ENCODE measurements around the gene METTL21C.

The METTL21C gene

GRCh38 chr13:102700088-102701031 is 5.5 kb upstream of the METTL21C start:
- H3K4me3 ChIP-seq (ENCODE audit: insufficient read depth, low read length, poor library complexity, severe bottlenecking), result no peak overlapping the region

GRCh38 chr13:102699504-102699903 is 4.7 kb upstream of the METTL21C start:
- no peak overlapping the region for H3K4me3 ChIP-seq (ENCODE audit: insufficient read depth, low read length, poor library complexity, severe bottlenecking)
- no peak overlapping the region for H3K4me2 ChIP-seq (ENCODE audit: low read depth, low read length, poor library complexity, severe bottlenecking)
- H3K9me3 ChIP-seq (ENCODE audit: insufficient read depth, low read length), result no peaks in the 10 kb centered on the region
- H3K79me2 ChIP-seq (ENCODE audit: insufficient read depth, low read length), result no peaks in the 10 kb centered on the region
- H3F3A ChIP-seq (ENCODE audit: insufficient read depth), result no peaks in the 10 kb centered on the region
- H3K36me3 ChIP-seq (ENCODE audit: low read length), result no peaks in the 10 kb centered on the region
- H3K9me2 ChIP-seq (replicated peaks; ENCODE audit: insufficient read depth, low read length), result no peaks in the 10 kb centered on the region
- TF ChIP-seq EZH2phosphoT487 (conservative IDR thresholded peaks at IDR 0.05; ENCODE audit: low read length), result no peak
- no peak for TF ChIP-seq CTCF (IDR thresholded peaks at IDR 0.05; ENCODE audit: insufficient read depth, low read length, poor library complexity, severe bottlenecking)
- H2AFZ ChIP-seq (ENCODE audit: low read depth, low read length, severe bottlenecking), result no peak overlapping the region
- no peak overlapping the region for H3K27ac ChIP-seq (ENCODE audit: low read depth, low read length)
- no peaks in the 10 kb centered on the region for H4K20me1 ChIP-seq (ENCODE audit: low read depth, low read length)
- no peak overlapping the region for H3K9ac ChIP-seq (ENCODE audit: low read length)
- no peaks in the 10 kb centered on the region for H3K27me3 ChIP-seq (ENCODE audit: low read length)

More at GRCh38 chr13:102700088-102701031, 5.5 kb upstream of the METTL21C start:
- Histone ChIP-seq H3K27me3 (ENCODE audit: low read length) (no peaks in the 10 kb centered on the region), H3K36me3 (ENCODE audit: low read length) (no peaks in the 10 kb centered on the region), H4K20me1 (ENCODE audit: low read depth, low read length) (no peaks in the 10 kb centered on the region), H3K27ac (ENCODE audit: low read depth, low read length) (no peak overlapping the region), H3K4me2 (ENCODE audit: low read depth, low read length, poor library complexity, severe bottlenecking) (no peak overlapping the region), H3K9me2 (replicated peaks; ENCODE audit: insufficient read depth, low read length) (no peaks in the 10 kb centered on the region), H2AFZ (ENCODE audit: low read depth, low read length, severe bottlenecking) (no peak overlapping the region), H3K9me3 (ENCODE audit: insufficient read depth, low read length) (no peaks in the 10 kb centered on the region), H3K9ac (ENCODE audit: low read length) (no peak overlapping the region), H3F3A (ENCODE audit: insufficient read depth) (no peaks in the 10 kb centered on the region), H3K79me2 (ENCODE audit: insufficient read depth, low read length) (no peaks in the 10 kb centered on the region)
- TF ChIP-seq EZH2phosphoT487 (conservative IDR thresholded peaks at IDR 0.05; ENCODE audit: low read length) (no peak), CTCF (IDR thresholded peaks at IDR 0.05; ENCODE audit: insufficient read depth, low read length, poor library complexity, severe bottlenecking) (no peak)

DNA sequence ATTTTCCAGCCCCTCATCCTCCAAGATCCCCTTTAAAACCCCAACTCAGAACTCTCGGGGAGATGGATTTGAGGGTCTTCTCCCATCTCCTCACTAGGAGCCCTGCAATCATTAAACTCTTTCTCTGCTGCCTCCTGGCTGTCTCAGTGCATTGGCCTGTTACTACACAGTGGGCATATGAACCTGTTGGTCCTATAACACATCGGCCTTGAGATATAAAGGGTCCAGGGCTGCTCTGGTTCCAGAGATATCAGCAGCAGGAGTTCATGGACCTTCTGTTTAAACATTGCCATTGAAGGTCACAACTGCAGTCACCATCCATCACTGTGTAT is 3.8 kb upstream of the METTL21C start:
- Histone ChIP-seq H3K27me3 (ENCODE audit: low read length) (no peaks in the 10 kb centered on the region), H3K27ac (ENCODE audit: low read depth, low read length) (no peak overlapping the region), H3K9me3 (ENCODE audit: insufficient read depth, low read length) (no peaks in the 10 kb centered on the region), H3K4me3 (ENCODE audit: insufficient read depth, low read length, poor library complexity, severe bottlenecking) (no peak overlapping the region), H3K9me2 (replicated peaks; ENCODE audit: insufficient read depth, low read length) (no peaks in the 10 kb centered on the region), H3F3A (ENCODE audit: insufficient read depth) (no peaks in the 10 kb centered on the region), H3K36me3 (ENCODE audit: low read length) (no peaks in the 10 kb centered on the region), H2AFZ (ENCODE audit: low read depth, low read length, severe bottlenecking) (no peak overlapping the region), H3K4me2 (ENCODE audit: low read depth, low read length, poor library complexity, severe bottlenecking) (no peak overlapping the region), H3K79me2 (ENCODE audit: insufficient read depth, low read length) (no peaks in the 10 kb centered on the region), H4K20me1 (ENCODE audit: low read depth, low read length) (no peaks in the 10 kb centered on the region), H3K9ac (ENCODE audit: low read length) (no peak overlapping the region)
- TF ChIP-seq EZH2phosphoT487 (conservative IDR thresholded peaks at IDR 0.05; ENCODE audit: low read length) (no peak), CTCF (IDR thresholded peaks at IDR 0.05; ENCODE audit: insufficient read depth, low read length, poor library complexity, severe bottlenecking) (no peak)

Measured in SU-DHL-6 (cell line).